K562 (cell line): ENCODE data around the gene TREX2. TPM values are rescaled to one million over a fixed set of nuclear protein-coding genes. Genes with fewer than 3 reads are reported as not detected.
A peak's percentile ranks its signal among the peaks of the same experiment; 100 is the strongest.

Experiments used
- ATAC-seq: fragments of 200-7000 bp; cut with Tn5 transposase; 3 replicates; pipeline ENCODE4 v1.9.1; 2020; ENCODE audit warnings: moderate library complexity
- BruUV-seq: library from RNA; stranded (reverse); fragments of 400-500 nt; replicated peaks from 2 replicates; lab custom pipeline; 2021; lab: Mats Ljungman, UMichigan
- CTCF ChIA-PET: fragments of 300-600 bp; formaldehyde crosslinking; extraction: SDS; loops from one replicate; lab custom pipeline; 2021; ENCODE audit warnings: low intra/inter-chr PET ratio; lab: Yijun Ruan, JAX
- POLR2A ChIA-PET: fragments of 300-600, 350-650 bp; sonication (Branson Sonifier 250); formaldehyde crosslinking; extraction: SDS; loops from one replicate; lab custom pipeline; 2021; ENCODE audit warnings: antibody characterized with exemption, inconsistent platforms; lab: Yijun Ruan, JAX
- DNase-seq, 4 experiments: peaks; one replicate each; pipeline versions ENCODE4 v3.0.0 to v3.0.0-alpha.2; 2011 to 2018; ENCODE audit warnings: low spot score in 3 of 4, mixed read lengths in 3 of 4; ENCODE audit errors: extremely low read depth in 1 of 4
- FAIRE-seq: peaks from 2 replicates; lab custom pipeline; 2011; peaks lifted over from hg19 to GRCh38; lab: Jason Lieb, UNC
- H2AFZ ChIP-seq: 2 replicates; pipeline ENCODE4 v1.6.0; 2011; ENCODE audit warnings: low read depth, low read length, control low read depth, inconsistent platforms
- H3K27ac ChIP-seq: fragments of 200-600 bp; 3 replicates; pipeline ENCODE4 v1.8.0; 2011; ENCODE audit warnings: low read depth, mild to moderate bottlenecking, control low read depth, inconsistent platforms, low read length, moderate library complexity, mixed read lengths; ENCODE audit errors: extremely low read depth
- H3K27me3 ChIP-seq, 2 experiments: fragments of 300-600 bp in 1 of 2; 2 replicates in 1 of 2; 3 replicates in 1 of 2; pipeline versions ENCODE4 v1.6.0 to v1.8.0; 2011; ENCODE audit warnings: inconsistent platforms in 2 of 2, low read length in 2 of 2, mild to moderate bottlenecking in 1 of 2, mixed read lengths in 1 of 2, moderate library complexity in 1 of 2; ENCODE audit not compliant: control insufficient read depth in 2 of 2, insufficient read depth in 2 of 2
- H3K36me3 ChIP-seq: fragments of 300-600 bp; 3 replicates; pipeline ENCODE4 v1.8.0; 2011; ENCODE audit warnings: mild to moderate bottlenecking, low read length, inconsistent platforms; ENCODE audit not compliant: control insufficient read depth, insufficient read depth
- H3K4me1 ChIP-seq, 2 experiments: fragments of 200-600 bp in 1 of 2; replicated peaks in 1 of 2; 2 replicates in 1 of 2; 3 replicates in 1 of 2; pipeline versions ENCODE4 v1.5.1 to v1.8.0; 2011; ENCODE audit warnings: inconsistent platforms in 2 of 2, low read length in 2 of 2, mild to moderate bottlenecking in 1 of 2, mixed read lengths in 1 of 2, moderate library complexity in 1 of 2; ENCODE audit not compliant: control insufficient read depth in 2 of 2, insufficient read depth in 2 of 2
- H3K4me2 ChIP-seq: 2 replicates; pipeline ENCODE4 v1.6.1; 2011; ENCODE audit warnings: low read length, control low read depth, inconsistent platforms, mixed read lengths; ENCODE audit not compliant: insufficient read depth
- H3K4me3 ChIP-seq: fragments of 200-600 bp; sonication (generic), shearing (Covaris generic); 2 replicates; pipeline ENCODE4 v1.5.1; 2016; ENCODE audit warnings: control low read depth, inconsistent platforms
- H3K79me2 ChIP-seq: fragments of 200-600 bp; 3 replicates; pipeline ENCODE4 v1.8.0; 2011; ENCODE audit warnings: low read length, inconsistent platforms; ENCODE audit not compliant: control insufficient read depth, insufficient read depth
- H3K9ac ChIP-seq, 2 experiments: 2 replicates each; pipeline versions ENCODE4 v1.6.0 to v1.6.1; 2011; ENCODE audit warnings: low read depth in 2 of 2, low read length in 2 of 2, control low read depth in 1 of 2, inconsistent platforms in 1 of 2, mild to moderate bottlenecking in 1 of 2, mixed read lengths in 1 of 2; ENCODE audit not compliant: insufficient read depth in 1 of 2
- H3K9me1 ChIP-seq: one replicate; pipeline ENCODE4 v1.6.0; 2011; ENCODE audit warnings: inconsistent platforms, mild to moderate bottlenecking, low read length, moderate library complexity; ENCODE audit not compliant: control insufficient read depth, insufficient read depth
- H3K9me3 ChIP-seq: replicated peaks from 2 replicates; pipeline ENCODE4 v1.5.1; 2011; ENCODE audit warnings: low read depth, low read length, inconsistent platforms; ENCODE audit not compliant: control insufficient read depth, insufficient read depth
- H4K20me1 ChIP-seq: replicated peaks from 2 replicates; pipeline ENCODE4 v1.6.1; 2011; ENCODE audit warnings: low read length, inconsistent platforms, mixed read lengths; ENCODE audit not compliant: control insufficient read depth, insufficient read depth
- GABPB1 ChIP-seq: sonication (generic); formaldehyde crosslinking; IDR thresholded peaks from 2 replicates; pipeline ENCODE4 v1.8.0; 2022; ENCODE audit warnings: mild to moderate bottlenecking, missing genetic modification reagents
- MECOM ChIP-seq: fragments of 250-450 bp; sonication (Bioruptor Pico); IDR thresholded peaks from 2 replicates; pipeline ENCODE4 v1.8.0; 2022; ENCODE audit warnings: inconsistent platforms
- NR2C1 ChIP-seq, 2 experiments: fragments of 450-650 bp; IDR thresholded peaks; 2 replicates each; pipeline ENCODE4 v1.6.1; 2017; ENCODE audit warnings: mild to moderate bottlenecking in 2 of 2, antibody characterized with exemption in 1 of 2, inconsistent platforms in 1 of 2, missing compliant biosample characterization in 1 of 2, missing genetic modification characterization in 1 of 2
- NR2C2 ChIP-seq, 2 experiments: fragments of 200-800 bp in 1 of 2; sonication (Bioruptor generic) in 1 of 2; sonication (generic) in 1 of 2; formaldehyde crosslinking in 1 of 2; IDR thresholded peaks; 2 replicates each; pipeline versions ENCODE4 v1.6.1 to v1.8.0; 2016 to 2022; ENCODE audit warnings: mild to moderate bottlenecking in 1 of 2, missing compliant biosample characterization in 1 of 2, missing genetic modification characterization in 1 of 2, missing genetic modification reagents in 1 of 2
- SPI1 ChIP-seq: IDR thresholded peaks from 2 replicates; pipeline ENCODE4 v1.6.1; 2011; ENCODE audit warnings: low read depth, low read length, control low read depth, borderline replicate concordance
- ZNF512 ChIP-seq: IDR thresholded peaks from 2 replicates; pipeline ENCODE4 v1.6.1; 2016; ENCODE audit warnings: missing genetic modification characterization, missing compliant biosample characterization
- WGBS: fragments of 100-300 bp; shearing (Covaris generic); methylation state at CpG from one replicate; pipeline ENCODE4 v1.1.6; 2016; ENCODE audit warnings: low coverage, mixed read lengths; ENCODE audit not compliant: insufficient coverage; ENCODE audit errors: missing lambda C conversion rate; 5-methylcytosine and 5-hydroxymethylcytosine counted together
- in situ Hi-C: fragments of 300-500 bp; cut with MboI; formaldehyde crosslinking; loops from 4 replicates; pipeline ENCODE4 v1.15.0; 2018; ENCODE audit warnings: inconsistent platforms, mixed read lengths
- intact Hi-C: fragments of 100-400 bp; cut with micrococcal nuclease; formaldehyde crosslinking; loops from 2 replicates; pipeline ENCODE4 v1.14.2; 2022
- polyA plus RNA-seq, 8 experiments: library from polyadenylated mRNA; depleted of rRNA in 4 of 8; stranded (reverse) in 5 of 8; unstranded in 3 of 8; fragments of >200 nt; fragmentation: Nextera tagmentation in 2 of 8; fragmentation: Illumina TruSeq in 1 of 8; extraction: Ambion mirVana in 2 of 8; extraction: Trizol in 1 of 8; gene quantifications; 2 replicates each; pipeline versions ENCODE4 v1.2.1 to v1.2.3, GENCODE V29; 2011 to 2014; ENCODE audit warnings: inconsistent platforms in 1 of 8, missing spikeins in 1 of 8
- total RNA-seq, 7 experiments: library from RNA; depleted of rRNA in 6 of 7; stranded (reverse); fragments of >200 nt in 6 of 7; fragmentation: Illumina TruSeq in 2 of 7; extraction: Trizol in 2 of 7; gene quantifications; 2 replicates each; pipeline versions ENCODE4 v1.2.1 to v1.2.3, GENCODE V29; 2011 to 2021; ENCODE audit warnings: low replicate concordance in 1 of 7

TREX2 gene
- total and polyA plus RNA-seq, 9 of the 15 experiments (the other 6 are each of a cell fraction or from before 2014, with no cell fraction given) = 0.07 to 1.5 (median 0.33) TPM; not detected in 2

DNA sequence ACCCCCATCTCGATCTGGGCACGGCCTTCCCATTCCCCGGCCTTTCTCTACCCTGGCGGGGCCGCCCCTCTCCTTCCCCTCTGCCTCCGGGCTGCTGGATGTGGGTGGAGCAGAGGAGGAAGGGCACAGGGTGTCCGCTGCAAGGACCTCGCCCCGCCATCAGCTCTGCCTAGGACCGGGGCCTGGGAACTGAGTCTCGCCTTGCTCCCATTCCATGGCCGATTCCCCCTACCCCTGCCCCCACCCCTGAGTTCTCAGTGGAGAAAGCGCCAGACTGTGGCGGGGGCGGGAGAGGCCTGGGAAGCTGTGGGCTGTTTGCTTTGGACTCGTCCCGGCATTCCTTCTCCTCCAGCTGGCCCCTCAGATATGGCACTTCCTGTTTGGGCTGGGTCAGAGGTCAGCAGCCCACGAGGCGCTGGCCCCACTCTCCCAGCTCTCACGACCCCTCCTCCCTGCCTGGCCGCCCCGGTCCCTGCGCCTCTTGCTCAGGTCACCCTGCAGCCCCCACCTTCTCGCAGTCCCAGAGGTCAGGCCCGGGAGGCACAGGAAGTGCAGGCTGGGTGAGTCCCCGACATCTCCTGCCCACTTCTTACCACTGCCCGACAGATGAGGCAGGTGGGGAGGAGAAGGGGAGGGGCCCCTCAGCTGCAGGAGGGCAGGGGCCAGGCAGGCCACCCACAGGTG, 42.5 kb upstream of the TREX2 start:
- H3K27ac ChIP-seq = no peak overlapping the region
- H3K9me3 ChIP-seq = no peaks in the 10 kb centered on the region
- ChIA-PET CTCF (interaction anchor here (0.8 kb wide), 1 partner anchor 27 kb away, joined by 3 read pairs; no protein-coding TSS in a partner anchor), POLR2A (no interaction called here)
- no peak overlapping the region for H3K4me2 ChIP-seq
- no peak overlapping the region for H3K4me3 ChIP-seq
- no peaks in the 10 kb centered on the region for H3K36me3 ChIP-seq
- H3K79me2 ChIP-seq = no peaks in the 10 kb centered on the region
- H3K27me3 ChIP-seq = peaks cover 0 to 22% of the 10 kb centered on the region in 2 experiments; a peak in 3 of 5 replicates
- peaks cover 0 to 36% of the 10 kb centered on the region in 2 experiments; a peak in 2 of 5 replicates for H3K4me1 ChIP-seq
- in situ Hi-C loops (no loop called here), intact Hi-C loops (no loop called here)
- no TSS peak for BruUV-seq
- TF ChIP-seq SPI1 (peak; percentile 57), NR2C2 (CRISPR knock-in tag; IDR thresholded peaks at IDR 0.05) (peak; percentile 51; the same call in 1 of the 2 replicates), NR2C2 (tag; IDR thresholded peaks at IDR 0.05) (peak; percentile 62), ZNF512 (no peak), GABPB1 (peak; percentile 33; the same call in 1 of the 2 replicates), NR2C1 (IDR thresholded peaks at IDR 0.05) (peak; percentile 77), NR2C1 (tag; IDR thresholded peaks at IDR 0.05) (peak; percentile 75), MECOM (CRISPR knock-in tag) (no peak)
- peak in 2 of 4 experiments; percentile 18 to 37 for DNase-seq
- no peaks in the 10 kb centered on the region for H4K20me1 ChIP-seq
- no peaks in the 10 kb centered on the region for H3K9me1 ChIP-seq
- FAIRE-seq = no peak
- peak overlapping the region in 1 of 2 experiments; percentile 71; a peak in 2 of 4 replicates for H3K9ac ChIP-seq
- ATAC-seq = no peak; the same call in 2 of the 3 replicates
- H2AFZ ChIP-seq = peak overlapping the region; percentile 66
- 0% methylated on average over 3 of the region's 27 CpGs for WGBS
